ENCODE data around the gene NFATC3. TPM values are rescaled to one million over a fixed set of nuclear protein-coding genes. Genes with fewer than 3 reads are reported as not detected.
A peak's percentile ranks its signal among the peaks of the same experiment; 100 is the strongest.

NFATC3 gene
- total RNA-seq, 1 donor from 2014 or later = 51.8 TPM

GRCh38 chr16:68093816-68094613, 8.8 kb downstream of the NFATC3 start:
- H3K27ac Mint-ChIP-seq = peak overlapping the region; percentile 4
- no peaks in the 10 kb centered on the region for H3K36me3 Mint-ChIP-seq
- H3K4me3 Mint-ChIP-seq = no peak overlapping the region
- no peaks in the 10 kb centered on the region for H3K27me3 Mint-ChIP-seq (ENCODE audit: low read depth)
- H3K4me1 Mint-ChIP-seq = peaks cover 27% of the 10 kb centered on the region
- no peak for DNase-seq (ENCODE audit: low spot score in 2 of 2, unreplicated experiment in 2 of 2)
- peak; percentile 80 for TF ChIP-seq CTCF (IDR thresholded peaks at IDR 0.05; ENCODE audit: unreplicated experiment)
- H3K9me3 Mint-ChIP-seq = no peaks in the 10 kb centered on the region

- TF ChIP-seq CTCF (IDR thresholded peaks at IDR 0.05; ENCODE audit: unreplicated experiment) = peak; percentile 57
- no peaks in the 10 kb centered on the region for H3K9me3 Mint-ChIP-seq
- no peak overlapping the region for H3K27ac Mint-ChIP-seq
- no peaks in the 10 kb centered on the region for H3K36me3 Mint-ChIP-seq
- H3K27me3 Mint-ChIP-seq (ENCODE audit: low read depth) = no peaks in the 10 kb centered on the region
- no peak for DNase-seq (ENCODE audit: low spot score in 2 of 2, unreplicated experiment in 2 of 2)
- H3K4me1 Mint-ChIP-seq = peaks cover 25% of the 10 kb centered on the region
- no peak overlapping the region for H3K4me3 Mint-ChIP-seq
Observed at GRCh38 chr16:68094614-68094934, 9.4 kb downstream of the NFATC3 start.

GRCh38 chr16:68096491-68096890, 11.3 kb downstream of the NFATC3 start:
- Mint-ChIP-seq H3K4me1 (peaks cover 12% of the 10 kb centered on the region), H3K27ac (no peak overlapping the region), H3K36me3 (no peaks in the 10 kb centered on the region)

GRCh38 chr16:68097088-68097487, 11.9 kb downstream of the NFATC3 start:
- H3K4me3 Mint-ChIP-seq = no peak overlapping the region
- peaks cover 6% of the 10 kb centered on the region for H3K4me1 Mint-ChIP-seq
- H3K36me3 Mint-ChIP-seq = no peaks in the 10 kb centered on the region
- H3K27me3 Mint-ChIP-seq (ENCODE audit: low read depth) = no peaks in the 10 kb centered on the region
- peaks cover 3% of the 10 kb centered on the region for H3K9me3 Mint-ChIP-seq
- H3K27ac Mint-ChIP-seq = no peak overlapping the region
- no peak for DNase-seq (ENCODE audit: low spot score in 2 of 2, unreplicated experiment in 2 of 2)
- no peak for TF ChIP-seq CTCF (IDR thresholded peaks at IDR 0.05; ENCODE audit: unreplicated experiment)

More at GRCh38 chr16:68096491-68096890, 11.3 kb downstream of the NFATC3 start:
- Mint-ChIP-seq H3K9me3 (no peaks in the 10 kb centered on the region), H3K4me3 (no peak overlapping the region), H3K27me3 (ENCODE audit: low read depth) (no peaks in the 10 kb centered on the region)
- no peak for TF ChIP-seq CTCF (IDR thresholded peaks at IDR 0.05; ENCODE audit: unreplicated experiment)
- DNase-seq (ENCODE audit: low spot score in 2 of 2, unreplicated experiment in 2 of 2) = no peak

- TF ChIP-seq CTCF (IDR thresholded peaks at IDR 0.05; ENCODE audit: unreplicated experiment) = no peak
- no peak for DNase-seq (ENCODE audit: low spot score in 2 of 2, unreplicated experiment in 2 of 2)
- no peak overlapping the region for H3K4me3 Mint-ChIP-seq
Observed at GRCh38 chr16:68097895-68098294, 12.7 kb downstream of the NFATC3 start.

More at GRCh38 chr16:68097895-68098294, 12.7 kb downstream of the NFATC3 start:
- Mint-ChIP-seq H3K4me1 (peaks cover 2% of the 10 kb centered on the region), H3K27me3 (ENCODE audit: low read depth) (no peaks in the 10 kb centered on the region), H3K9me3 (peaks cover 11% of the 10 kb centered on the region), H3K27ac (no peak overlapping the region), H3K36me3 (peaks cover 3% of the 10 kb centered on the region)
